ENCODE data around the gene FLNC. TPM values are rescaled to one million over a fixed set of nuclear protein-coding genes. Genes with fewer than 3 reads are reported as not detected.

Gene FLNC
- total RNA-seq, 3 donors from 2014 or later = 6.9 to 267 (median 15.0) TPM

- intact Hi-C loops (cut with DNase I, micrococcal nuclease) = no loop called here
- ATAC-seq = no peak
- peaks cover 13% of the 10 kb centered on the region for H3K4me1 ChIP-seq (ENCODE audit: low read depth)
Measured at GRCh38 chr7:128833946-128834325, 3.7 kb downstream of the FLNC start.

GRCh38 chr7:128835231-128835751, 5.1 kb downstream of the FLNC start:
- intact Hi-C loops (cut with DNase I, micrococcal nuclease) = no loop called here
- H3K4me1 ChIP-seq (ENCODE audit: low read depth) = peaks cover 12% of the 10 kb centered on the region
- no peak for TF ChIP-seq CTCF (IDR thresholded peaks at IDR 0.05)

More at GRCh38 chr7:128833946-128834325, 3.7 kb downstream of the FLNC start:
- Histone ChIP-seq H3K9me3 (no peaks in the 10 kb centered on the region), H3K36me3 (ENCODE audit: low read depth) (no peaks in the 10 kb centered on the region), H3K4me3 (no peak overlapping the region)
- no peak for TF ChIP-seq CTCF (IDR thresholded peaks at IDR 0.05)
- no peak for DNase-seq

DNA sequence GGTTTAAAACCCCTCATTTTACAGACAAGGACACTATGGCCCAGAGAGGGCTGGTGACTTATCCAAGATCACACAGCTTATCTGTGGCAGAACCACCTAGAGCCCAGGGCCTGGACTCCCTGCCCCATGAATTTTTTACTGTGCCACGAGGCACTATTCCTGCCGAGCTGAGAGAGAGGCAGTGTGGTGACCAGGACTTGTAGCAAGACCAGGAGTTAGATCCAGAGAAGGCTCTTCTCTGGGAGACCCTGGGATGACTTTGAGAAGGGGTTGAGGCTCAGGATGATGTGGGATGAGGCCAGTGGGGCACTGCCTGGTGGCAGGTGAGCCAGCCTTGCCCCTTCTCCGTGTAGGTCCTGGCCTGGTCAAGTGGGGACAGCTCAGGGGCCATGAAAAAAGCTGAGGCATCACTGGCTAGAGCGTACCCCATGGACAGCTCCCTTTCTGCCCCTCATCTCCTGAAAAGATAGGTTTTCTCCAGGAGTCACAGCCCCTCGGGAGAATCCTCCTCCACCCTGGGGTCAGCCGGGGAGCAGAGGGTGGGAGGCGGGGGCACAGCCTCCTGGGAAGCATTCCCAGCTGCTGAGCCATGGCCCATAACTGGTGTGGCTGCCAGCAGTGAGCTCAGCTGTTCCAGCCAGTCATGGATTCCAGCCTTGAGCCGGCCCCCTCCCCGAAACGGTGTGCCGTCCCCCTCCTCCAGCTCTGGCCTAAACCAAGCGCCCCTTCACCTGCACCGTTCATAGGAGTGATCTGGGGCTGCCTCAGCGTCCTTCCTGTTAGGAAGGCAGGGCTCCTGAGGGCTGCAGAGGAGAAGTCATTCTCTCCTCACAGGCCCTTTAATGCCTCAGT, 5.8 kb downstream of the FLNC start:
- H3K4me1 ChIP-seq (ENCODE audit: low read depth) = peaks cover 5% of the 10 kb centered on the region
- intact Hi-C loops (cut with DNase I, micrococcal nuclease) = no loop called here

More at GRCh38 chr7:128835231-128835751, 5.1 kb downstream of the FLNC start:
- ATAC-seq (no peak), DNase-seq (no peak)
- Histone ChIP-seq H3K4me3 (no peak overlapping the region), H3K36me3 (ENCODE audit: low read depth) (no peaks in the 10 kb centered on the region), H3K9me3 (no peaks in the 10 kb centered on the region)

GRCh38 chr7:128836729-128837348, 6.6 kb downstream of the FLNC start:
- no peak for ATAC-seq
- Histone ChIP-seq H3K4me3 (no peak overlapping the region), H3K9me3 (no peaks in the 10 kb centered on the region), H3K4me1 (ENCODE audit: low read depth) (peaks cover 3% of the 10 kb centered on the region), H3K36me3 (ENCODE audit: low read depth) (no peaks in the 10 kb centered on the region)
- intact Hi-C loops (cut with DNase I, micrococcal nuclease) = no loop called here
- TF ChIP-seq CTCF (IDR thresholded peaks at IDR 0.05) = no peak
- DNase-seq = no peak

More for the DNA sequence above, 5.8 kb downstream of the FLNC start:
- H3K9me3 ChIP-seq = no peaks in the 10 kb centered on the region
- H3K4me3 ChIP-seq = no peak overlapping the region
- ATAC-seq (no peak), DNase-seq (no peak)
- TF ChIP-seq CTCF (IDR thresholded peaks at IDR 0.05) = no peak
- no peaks in the 10 kb centered on the region for H3K36me3 ChIP-seq (ENCODE audit: low read depth)

- no peak for ATAC-seq
- Histone ChIP-seq H3K9me3 (no peaks in the 10 kb centered on the region), H3K36me3 (ENCODE audit: low read depth) (no peaks in the 10 kb centered on the region), H3K4me1 (ENCODE audit: low read depth) (peaks cover 3% of the 10 kb centered on the region), H3K4me3 (no peak overlapping the region)
- intact Hi-C loops (cut with DNase I, micrococcal nuclease) = no loop called here
- no peak for TF ChIP-seq CTCF (IDR thresholded peaks at IDR 0.05)
- DNase-seq = no peak
Measured at GRCh38 chr7:128837521-128837921, 7.3 kb downstream of the FLNC start.
